HepG2 (cell line): ENCODE data around the gene ANXA3. TPM values are rescaled to one million over a fixed set of nuclear protein-coding genes. Genes with fewer than 3 reads are reported as not detected.
A peak's percentile ranks its signal among the peaks of the same experiment; 100 is the strongest.

Experiments used
- EZH2 ChIP-seq: conservative IDR thresholded peaks from 2 replicates; pipeline ENCODE4 v1.6.1; 2012; ENCODE audit warnings: mild to moderate bottlenecking, low read depth, low read length, moderate library complexity
- FOXO4 ChIP-seq: sonication (generic); formaldehyde crosslinking; conservative IDR thresholded peaks from 2 replicates; pipeline ENCODE4 v1.8.1; 2023; ENCODE audit warnings: missing genetic modification reagents
- HMGXB3 ChIP-seq: sonication (generic); formaldehyde crosslinking; IDR thresholded peaks from 2 replicates; pipeline ENCODE4 v1.4.0; 2020; ENCODE audit warnings: missing genetic modification reagents, borderline replicate concordance
- NCOA1 ChIP-seq: sonication (generic); formaldehyde crosslinking; IDR thresholded peaks from 2 replicates; pipeline ENCODE4 v1.9.0; 2021; ENCODE audit warnings: missing genetic modification reagents
- PCBP1 ChIP-seq: fragments of 200-400 bp; formaldehyde crosslinking; IDR thresholded peaks from 2 replicates; pipeline ENCODE4 v1.6.1; 2017; ENCODE audit warnings: mild to moderate bottlenecking, low read depth, low read length, borderline replicate concordance
- PHF20 ChIP-seq: sonication (generic); formaldehyde crosslinking; IDR thresholded peaks from 2 replicates; pipeline ENCODE4 v1.5.0; 2020; ENCODE audit warnings: mild to moderate bottlenecking, missing genetic modification reagents
- RBM22 ChIP-seq: fragments of 200-400 bp; formaldehyde crosslinking; optimal IDR thresholded peaks from 2 replicates; pipeline ENCODE3; 2017; ENCODE audit warnings: mild to moderate bottlenecking, low read length, moderate library complexity
- REL ChIP-seq: sonication (generic); formaldehyde crosslinking; conservative IDR thresholded peaks from 2 replicates; pipeline ENCODE4 v1.8.0; 2022; ENCODE audit warnings: mild to moderate bottlenecking, missing genetic modification reagents, moderate library complexity
- ZBED4 ChIP-seq: sonication (generic); formaldehyde crosslinking; IDR thresholded peaks from 2 replicates; pipeline ENCODE4 v1.4.0; 2020; ENCODE audit warnings: missing genetic modification reagents, borderline replicate concordance
- ZBTB39 ChIP-seq: sonication (generic); formaldehyde crosslinking; IDR thresholded peaks from 2 replicates; pipeline ENCODE4 v1.5.0; 2020; ENCODE audit warnings: missing genetic modification reagents
- ZHX1 ChIP-seq: sonication (generic); formaldehyde crosslinking; IDR thresholded peaks from 2 replicates; pipeline ENCODE4 v1.8.1; 2022; ENCODE audit warnings: low read depth, mild to moderate bottlenecking, missing genetic modification reagents
- ZKSCAN5 ChIP-seq: sonication (generic); formaldehyde crosslinking; IDR thresholded peaks from 2 replicates; pipeline ENCODE4 v1.5.1; 2020; ENCODE audit warnings: mild to moderate bottlenecking, missing genetic modification reagents
- ZNF510 ChIP-seq: sonication (generic); formaldehyde crosslinking; IDR thresholded peaks from 2 replicates; pipeline ENCODE4 v1.4.0; 2020; ENCODE audit warnings: low read depth, mild to moderate bottlenecking, missing genetic modification reagents
- ZNF761 ChIP-seq: sonication (generic); formaldehyde crosslinking; conservative IDR thresholded peaks from 2 replicates; pipeline ENCODE4 v1.4.0; 2020; ENCODE audit warnings: mild to moderate bottlenecking, missing genetic modification reagents
- polyA plus RNA-seq, 8 experiments: library from polyadenylated mRNA; depleted of rRNA in 3 of 8; stranded (reverse) in 7 of 8; unstranded in 1 of 8; fragments of >200 nt; fragmentation: Illumina TruSeq in 4 of 8; extraction: Trizol in 4 of 8; gene quantifications; 2 replicates each; pipeline versions ENCODE4 v1.2.1 to v1.2.3, GENCODE V29; 2011 to 2016; ENCODE audit warnings: low read depth in 4 of 8, missing spikeins in 1 of 8, mixed read lengths in 1 of 8; ENCODE audit not compliant: insufficient read depth in 1 of 8
- total RNA-seq, 5 experiments: library from RNA; depleted of rRNA; stranded (reverse); fragments of >200 nt; fragmentation: Illumina TruSeq; extraction: Trizol; gene quantifications; 2 replicates each; pipeline ENCODE4 v1.2.3, GENCODE V29; 2016; ENCODE audit warnings: low read depth in 1 of 5

Gene ANXA3
- total and polyA plus RNA-seq, 2 of the 13 experiments (the other 11 are each of a cell fraction or from before 2014, with no cell fraction given): 6.5 to 6.9 TPM

- no peak for TF ChIP-seq ZBED4
- no peak for TF ChIP-seq PCBP1
- no peak for TF ChIP-seq HMGXB3 (CRISPR knock-in tag)
- TF ChIP-seq RBM22: peak; percentile 70
- TF ChIP-seq ZHX1 (CRISPR knock-in tag): no peak
- no peak for TF ChIP-seq EZH2
- no peak for TF ChIP-seq ZKSCAN5 (CRISPR knock-in tag)
- no peak for TF ChIP-seq REL (CRISPR knock-in tag)
- 0 out of 2 replicates have a peak, but pooled peaks have one; percentile 30 for TF ChIP-seq PHF20 (CRISPR knock-in tag)
- TF ChIP-seq FOXO4 (CRISPR knock-in tag): no peak
- TF ChIP-seq NCOA1 (CRISPR knock-in tag): no peak
- no peak for TF ChIP-seq ZNF510 (CRISPR knock-in tag)
- no peak for TF ChIP-seq ZBTB39 (CRISPR knock-in tag)
- no peak for TF ChIP-seq ZNF761
Observed at GRCh38 chr4:78513411-78513975, 38.1 kb upstream of the ANXA3 start (continued).
